Glomerular endothelial cell (primary cell): ENCODE measurements around the gene SUPV3L1. TPM values are rescaled to one million over a fixed set of nuclear protein-coding genes. Genes with fewer than 3 reads are reported as not detected.
"Not testable (repeated sequence)": the region's sequence is repeated elsewhere in the genome, so short reads cannot be mapped to it uniquely, and the experiment has no call there.

ENCODE experiments used
- DNase-seq: peaks from one replicate; pipeline ENCODE4 v3.0.0-alpha.2; 2011; ENCODE audit warnings: low read depth, low spot score; ENCODE audit errors: extremely low read depth
- total RNA-seq: library from RNA; depleted of rRNA; stranded (reverse); fragments of >200 nt; gene quantifications from 2 replicates; pipeline ENCODE4 v1.2.3, GENCODE V29; 2015

Gene SUPV3L1
- 19.8 and 23.7 TPM in 2 replicates for total RNA-seq

DNA sequence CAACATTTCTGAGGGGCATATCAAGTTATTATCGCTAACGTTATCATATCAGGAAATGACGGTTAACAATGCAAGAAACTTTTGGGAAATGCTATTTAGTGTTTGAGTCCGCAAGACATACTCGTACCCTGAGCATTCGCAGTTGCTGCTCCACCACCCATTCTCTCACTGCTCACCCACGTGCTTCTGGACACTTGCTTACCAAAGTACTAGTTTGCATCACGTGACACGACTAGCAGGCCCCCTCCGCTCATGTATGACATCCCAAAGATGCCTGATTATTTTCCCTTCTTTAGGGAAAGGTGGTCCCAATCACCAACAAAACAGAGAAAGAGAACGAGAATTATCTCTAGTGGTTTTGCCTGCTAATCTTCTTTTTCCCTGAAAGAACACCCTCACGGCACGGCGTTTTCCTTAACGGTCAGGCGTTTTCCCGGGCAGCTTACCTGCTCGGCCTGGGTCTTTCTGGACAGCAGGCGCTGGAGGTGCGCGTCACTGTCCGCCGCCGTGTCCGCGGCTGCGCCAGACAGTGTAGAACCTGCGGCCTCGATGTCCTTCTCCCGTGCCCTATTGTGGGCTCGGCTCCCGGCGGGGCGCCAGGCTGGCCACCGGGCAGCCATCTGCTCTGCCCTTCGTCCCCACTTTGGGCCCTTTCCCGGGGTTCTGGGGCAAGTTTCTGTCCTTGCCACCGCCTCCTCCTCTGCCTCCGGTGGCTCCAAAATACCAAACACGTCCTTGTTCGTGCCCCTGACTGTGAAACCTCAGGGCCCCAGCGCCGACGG lies at the start of gene SUPV3L1:
Gene SUPV3L1 (plus strand): TSS at position 492 of the 782 bp plus-strand sequence. CDS start 58 bp downstream, at position 550.
- DNase-seq = peak; percentile 94

DNA sequence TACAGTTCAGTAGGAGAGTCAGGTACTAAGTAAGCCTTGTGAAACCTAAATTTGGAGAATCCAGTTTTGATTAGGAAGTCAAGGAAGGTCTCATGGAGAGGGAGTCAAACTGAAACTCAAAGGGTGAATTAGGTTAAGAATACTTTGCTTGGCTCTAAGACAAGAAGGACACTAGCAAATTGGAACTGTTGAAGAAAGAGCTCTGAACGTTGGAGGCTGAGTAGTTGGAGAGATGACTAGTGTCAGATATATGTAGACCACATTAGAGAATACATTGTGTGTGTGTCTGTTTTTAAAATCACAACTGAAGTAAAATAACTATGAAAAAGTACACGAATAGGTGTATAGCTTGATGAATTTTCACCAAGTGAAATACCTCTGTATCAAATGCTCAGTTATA lies 49.8 kb upstream of the SUPV3L1 start:
- no peak for DNase-seq

- DNase-seq = no peak
Observed at GRCh38 chr10:69139961-69140360, 40.1 kb upstream of the SUPV3L1 start.

- DNase-seq = no peak
Observed at GRCh38 chr10:69141304-69141703, 38.7 kb upstream of the SUPV3L1 start.

- DNase-seq = not testable (repeated sequence)
Observed at GRCh38 chr10:69142074-69142473, 38.0 kb upstream of the SUPV3L1 start.

GRCh38 chr10:69142983-69143382 lies 37.1 kb upstream of the SUPV3L1 start:
- no peak for DNase-seq

DNA sequence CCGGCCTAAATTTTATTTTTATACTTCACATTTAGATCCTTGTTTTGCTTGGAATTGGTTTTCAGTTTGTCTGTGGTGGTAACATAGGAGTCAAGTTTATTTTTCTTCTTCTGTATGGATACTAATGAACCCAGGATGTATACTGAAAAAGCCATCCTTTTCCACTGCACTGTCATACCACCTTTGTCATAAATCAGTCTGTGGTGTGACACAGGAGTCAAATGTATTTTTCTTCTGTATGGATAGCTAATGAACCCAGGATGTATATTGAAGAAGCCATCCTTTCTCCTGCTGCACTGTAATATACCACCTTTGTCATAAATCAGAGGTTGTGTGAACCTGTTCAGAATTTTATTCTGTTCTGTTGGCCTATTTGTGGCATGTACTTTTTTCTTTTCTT lies 34.7 kb upstream of the SUPV3L1 start:
- DNase-seq = no peak

DNA sequence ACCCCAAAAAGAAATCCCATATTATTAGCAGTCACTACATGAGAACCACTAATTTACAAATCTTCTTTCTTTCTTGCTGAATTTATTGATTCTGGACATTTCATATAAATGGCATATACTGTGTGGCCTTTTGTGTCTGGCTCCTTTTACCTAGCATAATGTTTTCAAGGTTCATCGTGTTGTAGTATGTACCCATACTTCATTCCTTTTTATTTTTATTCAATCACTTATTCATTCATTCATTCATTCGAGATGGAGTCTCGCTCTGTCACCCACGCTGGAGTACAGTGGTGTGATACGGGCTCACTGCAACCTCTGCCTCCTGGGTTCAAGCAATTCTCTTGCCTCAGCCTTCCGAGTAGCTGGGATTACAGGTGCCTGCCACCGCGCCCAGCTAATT lies 34.2 kb upstream of the SUPV3L1 start:
- no peak for DNase-seq

GRCh38 chr10:69146759-69147158 lies 33.3 kb upstream of the SUPV3L1 start:
- no peak for DNase-seq

DNA sequence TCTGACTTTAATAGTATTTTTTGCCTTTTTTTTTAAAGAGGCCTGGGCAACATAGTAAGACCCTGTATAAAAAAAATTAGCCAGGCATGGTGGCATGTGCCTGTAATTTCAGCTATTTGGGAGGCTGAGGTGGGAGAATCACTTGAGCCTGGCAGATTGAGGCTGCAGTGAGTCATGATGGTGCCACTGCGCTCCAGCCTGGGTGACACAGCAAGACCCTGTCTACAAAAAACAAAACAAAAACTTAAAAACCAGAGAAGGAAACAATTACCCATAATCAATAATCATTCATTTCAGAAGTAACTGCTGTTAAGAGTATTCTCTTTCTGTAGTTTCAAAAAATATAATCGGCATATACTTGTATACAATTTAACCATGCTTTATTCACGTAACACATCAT lies 28.1 kb upstream of the SUPV3L1 start:
- DNase-seq = no peak

DNA sequence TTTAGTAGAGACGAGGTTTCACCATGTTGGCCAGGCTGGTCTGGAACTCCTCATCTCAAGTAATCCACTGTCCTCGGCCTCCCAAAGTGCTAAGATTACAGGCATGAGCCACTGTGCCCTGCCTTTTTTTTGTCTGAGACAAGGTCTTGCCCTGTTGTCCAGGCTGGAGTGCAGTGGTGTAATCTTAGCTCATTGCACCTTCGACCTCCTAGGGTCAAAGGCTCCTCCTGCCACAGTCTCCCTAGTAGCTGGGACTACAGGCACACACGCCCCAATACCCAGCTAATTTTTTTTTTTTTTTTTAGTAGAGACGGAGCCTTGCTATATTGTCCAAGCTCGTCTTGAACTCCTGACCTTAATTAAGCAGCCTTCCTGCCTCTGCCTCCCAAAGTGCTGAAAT lies 26.8 kb upstream of the SUPV3L1 start:
- DNase-seq = no peak

DNA sequence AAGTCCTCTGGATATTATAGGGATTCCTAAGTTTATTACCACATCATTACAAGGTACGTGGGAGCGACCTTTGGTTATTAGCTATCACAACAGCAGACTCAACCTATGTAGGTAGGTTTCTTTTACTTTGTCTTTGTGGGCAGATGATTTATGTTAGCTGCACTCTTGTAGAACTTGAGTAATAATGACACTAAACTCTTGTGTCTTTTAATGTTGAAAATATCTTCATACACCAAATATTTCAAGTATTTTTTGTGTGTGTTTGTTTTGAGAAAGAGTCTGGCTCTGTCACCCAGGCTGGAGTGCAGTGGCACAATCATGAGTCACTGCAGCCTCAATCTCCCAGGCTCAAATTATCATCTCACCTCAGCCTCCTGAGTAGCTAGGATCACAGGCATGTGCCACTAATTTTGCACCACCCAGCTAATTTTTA lies 19.2 kb upstream of the SUPV3L1 start:
- DNase-seq = no peak

GRCh38 chr10:69168493-69168892 lies 11.5 kb upstream of the SUPV3L1 start:
- no peak for DNase-seq

GRCh38 chr10:69172241-69172982 lies 7.6 kb upstream of the SUPV3L1 start:
- DNase-seq = no peak

GRCh38 chr10:69175326-69175725 lies 4.7 kb upstream of the SUPV3L1 start:
- not testable (repeated sequence) for DNase-seq

DNA sequence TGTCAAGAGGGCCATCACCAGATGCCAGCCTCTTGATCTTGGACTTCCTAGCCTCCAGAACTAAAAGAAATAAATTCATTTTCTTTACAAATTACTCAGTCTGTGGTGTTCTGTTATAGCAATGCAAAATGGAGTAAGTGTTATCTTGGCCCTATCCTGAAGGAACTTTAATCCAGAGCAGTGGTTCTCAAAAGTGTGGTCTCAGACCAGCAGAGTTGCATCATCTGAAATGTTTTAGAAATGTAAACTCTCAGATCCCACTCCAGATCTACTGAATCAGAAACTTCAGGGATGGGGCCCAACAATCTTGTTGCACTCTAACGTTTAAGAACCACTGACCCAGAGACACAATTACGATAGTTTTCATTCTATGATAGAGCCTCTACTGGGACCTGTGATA lies 3.2 kb upstream of the SUPV3L1 start:
- no peak for DNase-seq

DNA sequence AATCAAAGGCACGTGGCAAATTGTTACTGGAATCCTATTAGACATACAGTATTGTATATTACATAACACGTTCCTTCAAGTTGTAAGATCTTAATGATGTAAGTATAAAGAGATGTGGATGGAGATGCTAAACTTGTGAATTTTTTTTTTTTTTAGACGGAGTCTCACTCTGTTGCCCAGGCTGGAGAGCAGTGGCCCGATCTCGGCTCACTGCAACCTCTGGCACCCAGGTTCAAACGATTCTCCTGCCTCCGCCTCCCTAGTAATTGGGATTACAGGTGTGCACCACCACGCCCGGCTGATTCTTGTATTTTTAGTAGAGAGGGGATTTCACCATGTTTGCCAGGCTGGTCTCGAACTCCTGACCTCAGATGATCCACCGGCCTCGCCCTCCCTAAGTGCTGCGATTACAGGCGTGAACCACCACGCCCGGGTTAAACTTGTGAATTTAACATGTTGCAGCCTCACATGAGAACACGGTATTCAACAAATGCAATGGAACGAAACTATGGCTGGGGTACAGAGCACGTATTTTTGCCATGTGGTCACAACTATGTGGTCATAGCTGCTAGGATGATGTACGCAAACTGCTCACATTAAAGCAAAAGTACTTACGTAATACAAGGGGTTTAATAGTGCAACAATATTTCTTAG lies 818 bp upstream of the SUPV3L1 start:
- no peak for DNase-seq

DNA sequence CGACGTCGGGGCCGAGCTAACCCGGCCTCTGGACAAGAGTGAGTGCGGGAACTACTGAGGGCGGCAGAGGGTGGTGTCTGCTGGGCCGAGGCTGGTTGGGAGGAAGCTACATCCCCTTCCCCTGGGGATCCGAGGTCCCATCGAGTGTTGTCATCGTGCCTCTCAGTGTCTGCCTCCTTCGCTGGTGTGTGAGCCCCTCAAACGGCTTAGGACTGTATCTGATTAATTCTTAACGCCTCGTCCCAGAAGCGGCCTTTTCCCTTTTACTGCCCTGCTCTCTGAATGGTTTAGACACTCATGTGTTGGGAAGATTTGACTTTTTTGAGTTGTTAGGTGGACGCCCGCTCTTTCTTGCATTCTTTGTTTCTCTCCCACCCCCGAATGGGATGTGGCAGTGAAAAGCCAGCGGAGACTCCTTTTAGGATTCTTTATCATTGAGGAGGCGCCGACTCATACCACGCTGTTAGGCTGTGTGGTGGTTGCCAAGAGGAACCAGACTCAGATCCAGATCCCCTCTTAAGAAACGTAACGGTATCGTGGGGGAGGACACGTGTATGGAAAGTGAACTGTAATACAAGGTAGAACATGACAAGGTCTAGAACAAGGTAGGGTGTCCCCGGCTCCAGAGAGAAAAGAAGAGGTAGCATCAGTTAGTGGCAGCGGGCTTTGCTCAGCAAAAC lies 631 bp downstream of the SUPV3L1 start:
- no peak for DNase-seq

DNA sequence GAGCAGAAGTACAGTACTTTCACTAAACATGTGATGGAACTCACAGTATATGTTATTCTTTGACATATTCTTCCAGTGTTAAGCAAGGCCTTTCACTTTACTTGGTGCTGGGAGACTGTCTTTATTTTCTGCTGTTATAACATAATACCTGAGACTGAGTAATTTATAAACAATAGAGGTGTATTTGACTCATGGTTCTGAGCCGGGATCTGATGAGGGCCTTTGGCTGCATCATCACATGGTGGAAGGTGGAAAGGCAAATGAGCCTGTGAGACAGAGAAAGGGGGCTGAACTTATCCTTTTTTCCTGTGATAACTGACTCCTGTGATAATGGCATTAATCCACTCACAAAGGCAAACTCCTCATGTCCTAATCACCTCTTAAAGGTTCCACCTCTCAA lies 1.4 kb downstream of the SUPV3L1 start:
- no peak for DNase-seq

- DNase-seq = no peak
Observed at GRCh38 chr10:69182005-69182404, 2.0 kb downstream of the SUPV3L1 start.

- no peak for DNase-seq
Observed at GRCh38 chr10:69186524-69186923, 6.5 kb downstream of the SUPV3L1 start.
